ENCODE results near the gene SSH2. TPM values are rescaled to one million over a fixed set of nuclear protein-coding genes. Genes with fewer than 3 reads are reported as not detected.
"Not testable (repeated sequence)": the region's sequence is repeated elsewhere in the genome, so short reads cannot be mapped to it uniquely, and the experiment has no call there.

Gene SSH2
- total RNA-seq, 1 donor, result 13.0 TPM

DNA sequence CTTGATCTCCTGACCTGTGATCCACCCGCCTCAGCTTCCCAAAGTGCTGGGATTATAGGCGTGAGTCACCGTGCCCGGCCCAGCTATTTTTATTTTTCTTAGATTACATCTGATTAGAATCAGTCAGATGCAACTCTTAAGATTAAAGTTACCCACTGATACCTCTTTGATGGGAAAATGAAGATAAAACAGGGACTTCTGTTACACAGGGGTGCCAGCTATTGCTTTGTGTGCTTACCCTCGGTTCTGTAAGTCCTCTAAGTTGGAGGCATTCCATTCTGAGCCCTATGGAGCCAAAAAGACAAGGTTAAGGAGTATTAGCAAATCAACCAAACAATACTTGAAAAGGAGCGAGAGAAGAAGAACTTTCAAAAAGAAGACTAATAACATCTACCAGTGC, 274.7 kb downstream of the SSH2 start:
- DNase-seq (ENCODE audit: insufficient read length, low spot score, missing footprints), result no peak

DNA sequence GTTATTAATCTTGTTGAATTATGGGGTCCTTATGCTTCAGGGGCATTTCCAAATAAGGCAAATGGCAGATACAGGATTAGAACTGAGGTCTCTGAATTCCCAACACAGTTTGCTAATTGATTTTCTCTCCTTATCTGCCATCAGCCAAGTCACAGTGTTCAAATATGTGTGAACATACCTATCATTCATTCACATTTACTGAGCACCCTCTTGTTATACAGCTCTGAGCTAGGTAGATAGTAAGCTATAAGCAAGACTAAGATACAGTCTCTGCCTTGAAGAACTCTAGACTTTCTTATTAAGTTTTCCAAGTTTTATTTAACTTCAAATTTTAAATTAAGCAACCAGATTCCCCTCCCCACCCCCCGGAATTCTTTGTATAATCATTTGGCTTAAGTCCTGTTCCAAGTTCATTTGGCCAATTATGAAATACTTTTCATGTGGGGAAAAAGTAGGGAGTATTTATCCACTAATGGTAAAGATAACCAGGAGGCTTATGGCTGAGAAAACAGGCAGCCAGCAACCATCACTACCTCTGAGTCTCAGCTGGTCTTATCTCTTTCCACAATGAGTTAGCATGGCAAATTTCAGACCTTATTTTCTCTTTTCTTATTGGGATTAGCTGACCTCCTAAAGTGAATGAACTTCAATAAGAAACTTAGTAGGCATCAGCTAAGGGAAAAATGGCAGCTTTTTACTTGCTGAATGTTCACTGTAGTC, 275.9 kb downstream of the SSH2 start:
- no peak overlapping the region for H2AFZ ChIP-seq (ENCODE audit: low read length)
- H4K20me1 ChIP-seq (ENCODE audit: insufficient read depth, low read length), result no peaks in the 10 kb centered on the region
- no peaks in the 10 kb centered on the region for H3K27me3 ChIP-seq (ENCODE audit: insufficient read depth, low read length)
- H3K4me2 ChIP-seq (ENCODE audit: insufficient read depth, low read length), result no peak overlapping the region
- H3K79me2 ChIP-seq (ENCODE audit: insufficient read depth, low read length), result no peaks in the 10 kb centered on the region
- peaks cover 3% of the 10 kb centered on the region for H3K4me1 ChIP-seq (ENCODE audit: insufficient read depth, low read length)
- no peaks in the 10 kb centered on the region for H3K36me3 ChIP-seq (ENCODE audit: insufficient read depth, low read length)
- no peak overlapping the region for H3K4me3 ChIP-seq (ENCODE audit: insufficient read depth, low read length)
- no peaks in the 10 kb centered on the region for H3K9me3 ChIP-seq (ENCODE audit: low read depth, low read length)
- no peak overlapping the region for H3K27ac ChIP-seq (ENCODE audit: low read depth, low read length)
- TF ChIP-seq, protein P1, sequence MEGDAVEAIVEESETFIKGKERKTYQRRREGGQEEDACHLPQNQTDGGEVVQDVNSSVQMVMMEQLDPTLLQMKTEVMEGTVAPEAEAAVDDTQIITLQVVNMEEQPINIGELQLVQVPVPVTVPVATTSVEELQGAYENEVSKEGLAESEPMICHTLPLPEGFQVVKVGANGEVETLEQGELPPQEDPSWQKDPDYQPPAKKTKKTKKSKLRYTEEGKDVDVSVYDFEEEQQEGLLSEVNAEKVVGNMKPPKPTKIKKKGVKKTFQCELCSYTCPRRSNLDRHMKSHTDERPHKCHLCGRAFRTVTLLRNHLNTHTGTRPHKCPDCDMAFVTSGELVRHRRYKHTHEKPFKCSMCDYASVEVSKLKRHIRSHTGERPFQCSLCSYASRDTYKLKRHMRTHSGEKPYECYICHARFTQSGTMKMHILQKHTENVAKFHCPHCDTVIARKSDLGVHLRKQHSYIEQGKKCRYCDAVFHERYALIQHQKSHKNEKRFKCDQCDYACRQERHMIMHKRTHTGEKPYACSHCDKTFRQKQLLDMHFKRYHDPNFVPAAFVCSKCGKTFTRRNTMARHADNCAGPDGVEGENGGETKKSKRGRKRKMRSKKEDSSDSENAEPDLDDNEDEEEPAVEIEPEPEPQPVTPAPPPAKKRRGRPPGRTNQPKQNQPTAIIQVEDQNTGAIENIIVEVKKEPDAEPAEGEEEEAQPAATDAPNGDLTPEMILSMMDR (IDR thresholded peaks at IDR 0.05; ENCODE audit: extremely low read depth, low read depth, low read length), result no peak
- no peak for DNase-seq (ENCODE audit: insufficient read length, low spot score, missing footprints)

More for the DNA sequence above, 274.7 kb downstream of the SSH2 start:
- Histone ChIP-seq H3K9me3 (ENCODE audit: low read depth, low read length) (no peaks in the 10 kb centered on the region), H3K4me1 (ENCODE audit: insufficient read depth, low read length) (peaks cover 3% of the 10 kb centered on the region), H3K36me3 (ENCODE audit: insufficient read depth, low read length) (no peaks in the 10 kb centered on the region), H3K27me3 (ENCODE audit: insufficient read depth, low read length) (no peaks in the 10 kb centered on the region), H4K20me1 (ENCODE audit: insufficient read depth, low read length) (no peaks in the 10 kb centered on the region), H3K79me2 (ENCODE audit: insufficient read depth, low read length) (no peaks in the 10 kb centered on the region), H2AFZ (ENCODE audit: low read length) (no peak overlapping the region), H3K27ac (ENCODE audit: low read depth, low read length) (no peak overlapping the region), H3K4me3 (ENCODE audit: insufficient read depth, low read length) (no peak overlapping the region), H3K4me2 (ENCODE audit: insufficient read depth, low read length) (no peak overlapping the region)
- TF ChIP-seq, protein P1 (IDR thresholded peaks at IDR 0.05; ENCODE audit: extremely low read depth, low read depth, low read length), result no peak

DNA sequence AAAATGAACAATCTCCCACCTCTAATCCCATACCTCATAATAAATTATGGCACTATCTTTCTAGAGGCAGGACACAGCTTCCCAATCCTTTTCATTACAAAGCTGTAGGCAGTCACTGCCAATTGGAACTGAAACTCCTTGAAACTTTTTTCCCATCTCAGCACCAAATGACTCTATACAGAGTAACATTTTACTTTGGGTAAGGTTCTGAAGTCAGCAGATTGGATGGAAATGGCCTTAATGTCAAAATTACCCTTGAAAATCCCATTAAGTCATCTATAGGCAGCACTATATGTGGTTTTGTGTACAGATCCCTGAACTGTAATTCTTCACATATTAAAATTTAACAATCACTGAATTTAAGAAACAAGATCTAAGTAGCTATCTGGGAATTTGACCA, 277.1 kb downstream of the SSH2 start:
- Histone ChIP-seq H3K4me1 (ENCODE audit: insufficient read depth, low read length) (peaks cover 3% of the 10 kb centered on the region), H4K20me1 (ENCODE audit: insufficient read depth, low read length) (no peaks in the 10 kb centered on the region)

DNA sequence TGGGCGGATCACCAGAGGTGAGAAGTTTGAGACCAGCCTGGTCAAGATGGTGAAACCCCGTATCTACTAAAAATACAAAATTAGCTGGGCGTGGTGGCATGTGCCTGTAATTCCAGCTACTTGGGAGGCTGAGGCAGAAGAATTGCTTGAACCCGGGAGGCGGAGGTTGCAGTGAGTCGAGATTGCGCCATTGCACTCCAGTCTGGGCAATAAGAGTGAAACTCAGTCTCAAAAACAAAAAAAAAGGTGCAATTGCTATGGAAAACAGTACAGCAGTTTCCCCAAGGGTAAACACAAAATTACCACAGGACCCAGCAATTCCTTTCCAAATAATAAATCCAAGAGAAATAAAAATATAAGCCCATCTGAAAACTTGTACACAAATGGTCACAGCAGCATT, 278.1 kb downstream of the SSH2 start:
- not testable (repeated sequence) for H3K36me3 ChIP-seq (ENCODE audit: insufficient read depth, low read length); DNase-seq (ENCODE audit: insufficient read length, low spot score, missing footprints); H3K9me3 ChIP-seq (ENCODE audit: low read depth, low read length)

More for the DNA sequence above, 277.1 kb downstream of the SSH2 start:
- no peak overlapping the region for H3K4me3 ChIP-seq (ENCODE audit: insufficient read depth, low read length)
- TF ChIP-seq, protein P1 (IDR thresholded peaks at IDR 0.05; ENCODE audit: extremely low read depth, low read depth, low read length), result no peak
- no peaks in the 10 kb centered on the region for H3K36me3 ChIP-seq (ENCODE audit: insufficient read depth, low read length)
- DNase-seq (ENCODE audit: insufficient read length, low spot score, missing footprints), result no peak
- H3K79me2 ChIP-seq (ENCODE audit: insufficient read depth, low read length), result no peaks in the 10 kb centered on the region
- no peak overlapping the region for H3K4me2 ChIP-seq (ENCODE audit: insufficient read depth, low read length)
- H3K9me3 ChIP-seq (ENCODE audit: low read depth, low read length), result no peaks in the 10 kb centered on the region
- no peak overlapping the region for H2AFZ ChIP-seq (ENCODE audit: low read length)
- no peaks in the 10 kb centered on the region for H3K27me3 ChIP-seq (ENCODE audit: insufficient read depth, low read length)
- no peak overlapping the region for H3K27ac ChIP-seq (ENCODE audit: low read depth, low read length)

More for the DNA sequence above, 278.1 kb downstream of the SSH2 start:
- H3K4me3 ChIP-seq (ENCODE audit: insufficient read depth, low read length); H3K27ac ChIP-seq (ENCODE audit: low read depth, low read length); H3K4me1 ChIP-seq (ENCODE audit: insufficient read depth, low read length); H4K20me1 ChIP-seq (ENCODE audit: insufficient read depth, low read length); H3K4me2 ChIP-seq (ENCODE audit: insufficient read depth, low read length); H2AFZ ChIP-seq (ENCODE audit: low read length); H3K79me2 ChIP-seq (ENCODE audit: insufficient read depth, low read length); H3K27me3 ChIP-seq (ENCODE audit: insufficient read depth, low read length): not testable (repeated sequence)

Measured in osteoblast (primary cell).